HAP-1 (cell line): ENCODE data around the gene INPP4A.
"Not testable (repeated sequence)": the region's sequence is repeated elsewhere in the genome, so short reads cannot be mapped to it uniquely, and the experiment has no call there.

ENCODE experiments used
- DNase-seq, 2 experiments: peaks; one replicate each; pipeline ENCODE4 v3.0.0-alpha.2; 2016 to 2020; ENCODE audit warnings: low spot score in 2 of 2
- H3K27me3 ChIP-seq: fragments of 250-450 bp; sonication (Bioruptor Pico); 2 replicates; pipeline ENCODE4 v1.5.1; 2020; ENCODE audit warnings: low read depth, mild to moderate bottlenecking, moderate library complexity
- H3K36me3 ChIP-seq: fragments of 250-450 bp; sonication (Bioruptor Pico); replicated peaks from 2 replicates; pipeline ENCODE4 v1.5.1; 2020; ENCODE audit warnings: mild to moderate bottlenecking
- H3K4me1 ChIP-seq: fragments of 250-450 bp; sonication (Bioruptor Pico); 2 replicates; pipeline ENCODE4 v1.5.1; 2020; ENCODE audit warnings: mild to moderate bottlenecking
- H3K4me3 ChIP-seq: fragments of 250-450 bp; sonication (Bioruptor Pico); 2 replicates; pipeline ENCODE4 v1.5.1; 2020; ENCODE audit warnings: mild to moderate bottlenecking, moderate library complexity
- H3K9me3 ChIP-seq: fragments of 250-450 bp; sonication (Bioruptor Pico); 2 replicates; pipeline ENCODE4 v1.5.1; 2020; ENCODE audit warnings: mild to moderate bottlenecking, moderate library complexity
- in situ Hi-C: fragments of 300-500 bp; cut with MboI; formaldehyde crosslinking; loops from 3 replicates; pipeline ENCODE4 v1.14.3; 2020; ENCODE audit warnings: low sequenced_read_pairs, inconsistent platforms, mixed read lengths

INPP4A gene

DNA sequence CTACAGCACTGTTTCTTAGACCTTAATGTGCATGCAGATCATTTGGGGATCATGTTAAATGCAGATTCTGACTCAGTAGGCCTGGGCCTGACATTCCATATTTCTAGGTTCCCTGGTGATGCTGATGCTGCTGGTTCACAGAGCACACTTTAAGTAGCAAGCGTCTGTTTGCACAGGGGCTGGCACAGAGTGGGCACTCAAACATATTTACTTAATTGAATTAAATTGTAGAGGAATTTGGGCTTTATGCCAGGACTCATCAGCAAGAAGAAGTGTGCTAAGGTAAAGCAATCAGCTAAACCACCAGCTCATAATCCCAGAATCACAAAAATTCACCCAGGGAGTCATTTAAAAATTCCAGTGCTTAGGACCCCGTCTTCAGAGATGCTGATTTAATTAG is 25.1 kb upstream of the INPP4A start:
- no peaks in the 10 kb centered on the region for H3K36me3 ChIP-seq
- in situ Hi-C loops = loop anchor here (25.0 kb wide), 1 partner anchor 418 kb away; no protein-coding TSS in a partner anchor

DNA sequence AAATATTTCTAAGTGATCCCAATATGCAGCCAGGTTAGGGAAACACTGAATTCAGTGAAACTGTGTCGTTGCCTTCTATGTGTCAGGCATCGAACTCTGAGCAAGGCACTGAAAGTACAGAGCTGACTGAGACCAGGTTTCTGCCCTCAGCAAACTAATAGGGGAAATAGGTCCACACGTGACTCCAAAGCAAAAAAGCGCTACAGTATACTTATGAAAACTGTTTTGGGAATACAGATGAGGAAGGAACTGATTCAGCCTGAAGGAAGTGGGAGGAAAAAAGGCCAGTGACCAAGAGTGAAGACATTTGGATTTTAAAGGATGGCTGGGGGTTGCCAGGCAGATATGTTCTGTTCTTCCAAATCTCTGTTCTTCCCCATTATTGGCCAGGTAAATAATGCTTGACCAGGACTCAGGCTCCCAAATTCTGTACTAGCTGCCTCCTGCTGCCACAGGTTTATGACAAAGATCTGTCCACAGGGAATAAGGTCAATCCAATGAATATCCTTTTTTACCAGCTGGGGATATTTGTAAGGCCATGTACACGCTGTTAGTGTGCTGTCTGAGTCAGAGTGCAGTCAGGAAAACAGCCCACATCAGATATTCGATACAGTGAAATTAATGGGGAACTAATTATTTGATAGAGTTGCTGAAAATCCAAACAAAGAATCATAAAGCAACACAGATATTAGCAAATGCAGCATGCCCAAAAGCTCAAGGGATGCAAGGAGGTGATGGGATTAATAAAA is 24.5 kb upstream of the INPP4A start:
- in situ Hi-C loops = loop anchor here (25.0 kb wide), 1 partner anchor 417 kb away; no protein-coding TSS in a partner anchor
- DNase-seq = no peak

More for the DNA sequence above, 25.1 kb upstream of the INPP4A start:
- no peaks in the 10 kb centered on the region for H3K4me1 ChIP-seq
- H3K9me3 ChIP-seq = peaks cover 6% of the 10 kb centered on the region; the same call in 1 of the 2 replicates
- DNase-seq = no peak
- H3K27me3 ChIP-seq = no peaks in the 10 kb centered on the region
- no peak overlapping the region for H3K4me3 ChIP-seq

GRCh38 chr2:98422449-98422848 is 22.2 kb upstream of the INPP4A start:
- H3K9me3 ChIP-seq = peaks cover 6% of the 10 kb centered on the region; the same call in 1 of the 2 replicates
- no peak overlapping the region for H3K4me3 ChIP-seq
- H3K4me1 ChIP-seq = no peaks in the 10 kb centered on the region
- in situ Hi-C loops = loop anchor here (25.0 kb wide), 1 partner anchor 415 kb away; no protein-coding TSS in a partner anchor
- no peaks in the 10 kb centered on the region for H3K27me3 ChIP-seq
- H3K36me3 ChIP-seq = no peaks in the 10 kb centered on the region
- DNase-seq = no peak

More for the DNA sequence above, 24.5 kb upstream of the INPP4A start:
- H3K4me3 ChIP-seq = no peak overlapping the region
- no peaks in the 10 kb centered on the region for H3K36me3 ChIP-seq
- H3K4me1 ChIP-seq = no peaks in the 10 kb centered on the region
- no peaks in the 10 kb centered on the region for H3K27me3 ChIP-seq
- H3K9me3 ChIP-seq = peaks cover 6% of the 10 kb centered on the region; the same call in 1 of the 2 replicates

DNA sequence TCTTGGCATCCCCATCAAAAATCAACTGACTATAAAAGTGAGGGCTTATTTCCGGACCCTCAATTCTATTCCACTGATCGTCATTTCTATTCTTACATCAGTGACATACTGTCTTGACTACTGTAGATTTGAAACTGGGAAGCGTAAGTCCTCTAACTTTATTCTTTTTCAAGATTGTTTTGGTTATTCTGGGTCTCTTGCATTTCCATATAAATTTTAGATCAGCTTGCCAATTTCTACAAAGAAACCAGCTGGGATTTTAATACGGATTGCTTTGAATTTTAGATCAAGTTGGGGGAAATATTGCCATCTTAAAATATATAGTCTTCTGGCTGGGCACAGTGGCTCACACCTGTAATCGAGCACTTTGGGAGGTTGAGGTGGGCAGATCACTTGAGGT is 17.9 kb upstream of the INPP4A start:
- in situ Hi-C loops = no loop called here
- DNase-seq = no peak
- peaks cover 12% of the 10 kb centered on the region for H3K9me3 ChIP-seq
- H3K36me3 ChIP-seq = no peaks in the 10 kb centered on the region
- H3K4me3 ChIP-seq = no peak overlapping the region
- peaks cover 2% of the 10 kb centered on the region; the same call in 1 of the 2 replicates for H3K4me1 ChIP-seq
- no peaks in the 10 kb centered on the region for H3K27me3 ChIP-seq

DNA sequence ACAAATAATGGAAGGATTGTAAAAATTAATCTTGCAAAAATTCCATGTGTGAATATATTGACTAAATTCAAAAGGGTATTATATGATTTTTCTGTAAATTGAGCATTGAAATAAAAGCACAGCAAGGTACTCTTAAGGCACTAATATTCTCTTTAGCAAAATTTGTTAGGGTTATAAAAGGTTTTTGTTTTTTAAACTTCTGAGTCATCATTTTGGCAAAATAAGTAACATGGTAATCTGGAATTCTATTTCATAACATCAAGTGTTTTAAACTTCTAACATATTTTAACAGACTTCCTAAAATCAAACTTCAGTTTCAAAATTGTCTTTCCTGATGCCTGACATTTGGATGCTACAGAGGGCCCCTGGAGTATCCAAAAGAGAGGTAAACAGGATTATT is 12.5 kb upstream of the INPP4A start:
- H3K4me3 ChIP-seq = no peak overlapping the region
- peaks cover 4% of the 10 kb centered on the region; the same call in 1 of the 2 replicates for H3K4me1 ChIP-seq
- H3K36me3 ChIP-seq = no peaks in the 10 kb centered on the region
- no peaks in the 10 kb centered on the region for H3K27me3 ChIP-seq
- in situ Hi-C loops = no loop called here
- DNase-seq = no peak
- H3K9me3 ChIP-seq = peaks cover 6% of the 10 kb centered on the region

DNA sequence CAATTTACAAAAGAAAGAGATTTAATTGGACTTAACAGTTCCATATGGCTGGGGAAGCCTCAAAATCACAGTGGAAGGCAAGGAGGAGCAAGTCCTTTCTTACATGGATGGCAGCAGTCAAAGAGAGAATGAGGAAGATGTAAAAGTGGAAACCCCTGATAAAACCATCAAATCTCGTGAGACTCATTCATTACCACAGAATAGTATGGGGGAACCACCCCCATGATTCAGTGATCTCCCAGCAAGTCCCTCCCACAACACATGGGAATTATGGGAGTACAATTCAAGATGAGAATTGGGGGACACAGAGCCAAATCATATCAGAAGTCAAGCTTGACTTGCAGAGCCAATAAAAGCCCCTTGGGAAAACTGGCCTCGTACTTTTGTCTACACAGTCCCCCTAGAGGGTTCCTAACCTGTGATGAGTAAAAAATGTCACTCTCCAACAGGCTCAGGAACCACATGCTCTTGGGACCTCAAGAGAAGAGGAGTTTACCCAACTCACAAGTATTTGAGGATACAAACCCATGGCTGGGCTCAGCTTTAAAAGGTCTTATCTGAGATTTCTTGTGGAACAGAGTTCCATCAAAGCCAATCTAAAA is 11.2 kb upstream of the INPP4A start:
- H3K9me3 ChIP-seq = peaks cover 6% of the 10 kb centered on the region
- peaks cover 9% of the 10 kb centered on the region for H3K4me1 ChIP-seq
- in situ Hi-C loops = no loop called here
- H3K4me3 ChIP-seq = no peak overlapping the region
- H3K36me3 ChIP-seq = no peaks in the 10 kb centered on the region
- DNase-seq = no peak
- H3K27me3 ChIP-seq = no peaks in the 10 kb centered on the region

GRCh38 chr2:98434492-98434891 is 10.2 kb upstream of the INPP4A start:
- in situ Hi-C loops = no loop called here
- no peak for DNase-seq
- no peak overlapping the region for H3K4me3 ChIP-seq
- no peaks in the 10 kb centered on the region for H3K27me3 ChIP-seq
- H3K36me3 ChIP-seq = no peaks in the 10 kb centered on the region
- H3K9me3 ChIP-seq = peaks cover 6% of the 10 kb centered on the region
- H3K4me1 ChIP-seq = peaks cover 15% of the 10 kb centered on the region

DNA sequence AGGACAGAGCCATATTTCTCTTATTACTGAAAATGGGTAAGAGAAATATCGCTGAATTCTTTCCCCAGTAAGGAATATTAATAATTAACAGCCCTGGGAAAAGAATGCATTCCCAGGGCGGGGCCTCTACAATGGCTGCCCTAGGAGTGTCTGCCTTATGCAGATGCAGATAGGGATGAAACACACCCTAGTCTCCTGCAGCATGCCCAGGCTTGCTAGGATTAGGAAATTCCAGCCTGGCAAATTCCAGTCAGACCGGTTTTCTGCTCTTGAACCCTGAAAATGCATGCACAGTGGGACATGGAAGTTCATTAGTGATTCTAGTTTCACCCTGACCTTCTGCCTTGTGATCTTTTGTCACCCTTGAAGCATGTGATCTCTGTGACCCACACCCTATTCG is 9.0 kb upstream of the INPP4A start:
- H3K36me3 ChIP-seq, in situ Hi-C loops, H3K4me3 ChIP-seq, H3K27me3 ChIP-seq, DNase-seq, H3K9me3 ChIP-seq: not testable (repeated sequence)
- H3K4me1 ChIP-seq = peaks cover 15% of the 10 kb centered on the region

- Histone ChIP-seq H3K9me3 (no peaks in the 10 kb centered on the region), H3K4me1 (peaks cover 13% of the 10 kb centered on the region), H3K36me3 (no peaks in the 10 kb centered on the region), H3K4me3 (no peak overlapping the region), H3K27me3 (no peaks in the 10 kb centered on the region)
- in situ Hi-C loops = no loop called here
- DNase-seq = peak; percentile 60 to 72
Observed at GRCh38 chr2:98436734-98437133, 7.9 kb upstream of the INPP4A start.

- DNase-seq = peak in 1 of 2 experiments; percentile 60
- no peaks in the 10 kb centered on the region for H3K27me3 ChIP-seq
- no peak overlapping the region for H3K4me3 ChIP-seq
- in situ Hi-C loops = no loop called here
- H3K4me1 ChIP-seq = peaks cover 11% of the 10 kb centered on the region
- H3K36me3 ChIP-seq = no peaks in the 10 kb centered on the region
- no peaks in the 10 kb centered on the region for H3K9me3 ChIP-seq
Observed at GRCh38 chr2:98438190-98439133, 6.2 kb upstream of the INPP4A start.

- no peaks in the 10 kb centered on the region for H3K36me3 ChIP-seq
- in situ Hi-C loops = no loop called here
- no peaks in the 10 kb centered on the region for H3K27me3 ChIP-seq
- no peak overlapping the region for H3K4me3 ChIP-seq
- H3K9me3 ChIP-seq = no peaks in the 10 kb centered on the region
- H3K4me1 ChIP-seq = peaks cover 24% of the 10 kb centered on the region
- DNase-seq = no peak
Observed at GRCh38 chr2:98441706-98442450, 2.8 kb upstream of the INPP4A start.

GRCh38 chr2:98442488-98442887 is 2.2 kb upstream of the INPP4A start:
- H3K36me3 ChIP-seq = no peaks in the 10 kb centered on the region

DNA sequence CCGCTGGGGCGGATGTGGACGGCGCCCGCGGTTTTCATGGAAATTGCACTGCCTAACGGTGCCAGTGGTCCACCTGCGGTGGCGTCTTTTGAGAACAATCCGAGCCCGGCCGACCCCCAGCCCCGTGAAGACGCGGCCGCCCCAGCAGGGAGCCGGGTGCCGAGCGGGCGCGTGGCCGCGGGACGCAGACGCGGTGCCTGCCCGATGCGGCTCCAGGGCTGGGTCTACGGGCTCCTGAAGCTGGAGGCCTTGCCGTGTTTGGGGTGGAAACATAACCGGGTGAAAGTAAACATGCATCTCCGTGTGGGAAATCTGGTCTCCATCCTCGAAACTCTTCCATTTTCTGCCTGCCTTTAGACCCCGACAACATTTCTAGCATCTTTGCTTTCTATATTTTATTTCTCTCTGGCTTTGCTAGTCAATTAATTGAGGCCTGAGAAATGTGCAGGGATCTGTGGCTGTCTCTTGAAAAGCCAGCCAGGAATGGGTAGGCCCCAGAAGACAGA is 572 bp downstream of the INPP4A start:
- no peaks in the 10 kb centered on the region for H3K9me3 ChIP-seq
- H3K4me1 ChIP-seq = peaks cover 25% of the 10 kb centered on the region
- in situ Hi-C loops = no loop called here
- DNase-seq = no peak
- no peaks in the 10 kb centered on the region for H3K27me3 ChIP-seq
- H3K4me3 ChIP-seq = peak overlapping the region; percentile 49
- H3K36me3 ChIP-seq = no peaks in the 10 kb centered on the region

More at GRCh38 chr2:98442488-98442887, 2.2 kb upstream of the INPP4A start:
- no peaks in the 10 kb centered on the region for H3K27me3 ChIP-seq
- in situ Hi-C loops = no loop called here
- DNase-seq = no peak
- H3K4me3 ChIP-seq = no peak overlapping the region
- H3K4me1 ChIP-seq = peaks cover 24% of the 10 kb centered on the region
- H3K9me3 ChIP-seq = no peaks in the 10 kb centered on the region
